ENCODE measurements around the gene PAX4.
"Not testable (repeated sequence)": the region's sequence is repeated elsewhere in the genome, so short reads cannot be mapped to it uniquely, and the experiment has no call there.

The PAX4 gene

GRCh38 chr7:127580612-127581011 is 37.3 kb downstream of the PAX4 start:
- H3K9ac ChIP-seq (ENCODE audit: low read length): no peak overlapping the region

DNA sequence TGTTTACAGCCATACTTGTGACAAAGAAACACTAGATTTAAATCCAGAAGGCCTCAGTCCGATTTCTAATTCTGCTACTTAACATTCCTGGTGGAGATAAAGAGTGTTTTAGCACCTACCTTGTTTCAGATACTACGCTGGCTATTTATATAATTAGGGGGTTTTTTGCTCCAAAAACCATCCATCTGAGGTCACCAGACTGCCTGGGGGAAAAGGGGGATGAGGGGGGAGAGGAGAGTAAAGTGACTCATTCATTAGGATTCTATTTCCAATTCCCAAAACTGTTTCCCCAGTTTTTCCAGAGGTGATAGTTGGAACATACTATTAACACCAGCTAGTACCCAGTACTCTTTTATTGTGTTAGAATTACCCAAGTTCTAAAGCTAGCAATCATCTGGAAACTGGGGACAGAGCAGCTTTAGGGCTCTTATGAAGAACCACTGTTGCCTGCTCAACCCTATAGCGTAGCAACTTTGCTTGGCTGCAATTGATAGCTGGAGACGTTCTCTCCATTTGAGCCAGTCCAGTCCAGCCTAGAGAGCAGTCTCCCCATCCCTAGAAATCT is 39.1 kb downstream of the PAX4 start:
- no peaks in the 10 kb centered on the region for H3K27me3 ChIP-seq (ENCODE audit: control insufficient read depth, insufficient read depth, low read length)
- H3K4me1 ChIP-seq (ENCODE audit: control insufficient read depth, insufficient read depth, low read length): peaks cover 15% of the 10 kb centered on the region
- no peak overlapping the region for H3K4me3 ChIP-seq (ENCODE audit: low read length)
- no peaks in the 10 kb centered on the region for H3K9me3 ChIP-seq (ENCODE audit: control insufficient read depth, low read length)
- peaks cover 4% of the 10 kb centered on the region for H3K36me3 ChIP-seq (ENCODE audit: control insufficient read depth, insufficient read depth, low read length)
- no peak overlapping the region for H3K9ac ChIP-seq (ENCODE audit: low read length)

More at GRCh38 chr7:127580612-127581011, 37.3 kb downstream of the PAX4 start:
- Histone ChIP-seq H3K4me1 (ENCODE audit: control insufficient read depth, insufficient read depth, low read length) (peaks cover 22% of the 10 kb centered on the region), H3K9me3 (ENCODE audit: control insufficient read depth, low read length) (no peaks in the 10 kb centered on the region), H3K36me3 (ENCODE audit: control insufficient read depth, insufficient read depth, low read length) (peaks cover 4% of the 10 kb centered on the region), H3K4me3 (ENCODE audit: low read length) (no peak overlapping the region), H3K27me3 (ENCODE audit: control insufficient read depth, insufficient read depth, low read length) (no peaks in the 10 kb centered on the region)

GRCh38 chr7:127578036-127578684 is 39.8 kb downstream of the PAX4 start:
- H3K4me3 ChIP-seq (ENCODE audit: low read length): no peak overlapping the region
- H3K4me1 ChIP-seq (ENCODE audit: control insufficient read depth, insufficient read depth, low read length): peaks cover 9% of the 10 kb centered on the region
- H3K36me3 ChIP-seq (ENCODE audit: control insufficient read depth, insufficient read depth, low read length): peaks cover 4% of the 10 kb centered on the region
- no peaks in the 10 kb centered on the region for H3K9me3 ChIP-seq (ENCODE audit: control insufficient read depth, low read length)
- no peak overlapping the region for H3K9ac ChIP-seq (ENCODE audit: low read length)
- no peaks in the 10 kb centered on the region for H3K27me3 ChIP-seq (ENCODE audit: control insufficient read depth, insufficient read depth, low read length)

- Histone ChIP-seq H3K36me3 (ENCODE audit: control insufficient read depth, insufficient read depth, low read length) (no peaks in the 10 kb centered on the region), H3K4me3 (ENCODE audit: low read length) (no peak overlapping the region), H3K4me1 (ENCODE audit: control insufficient read depth, insufficient read depth, low read length) (no peaks in the 10 kb centered on the region), H3K9me3 (ENCODE audit: control insufficient read depth, low read length) (no peaks in the 10 kb centered on the region), H3K9ac (ENCODE audit: low read length) (no peak overlapping the region), H3K27me3 (ENCODE audit: control insufficient read depth, insufficient read depth, low read length) (no peaks in the 10 kb centered on the region)
Observed at GRCh38 chr7:127571741-127572505, 46.0 kb downstream of the PAX4 start.

DNA sequence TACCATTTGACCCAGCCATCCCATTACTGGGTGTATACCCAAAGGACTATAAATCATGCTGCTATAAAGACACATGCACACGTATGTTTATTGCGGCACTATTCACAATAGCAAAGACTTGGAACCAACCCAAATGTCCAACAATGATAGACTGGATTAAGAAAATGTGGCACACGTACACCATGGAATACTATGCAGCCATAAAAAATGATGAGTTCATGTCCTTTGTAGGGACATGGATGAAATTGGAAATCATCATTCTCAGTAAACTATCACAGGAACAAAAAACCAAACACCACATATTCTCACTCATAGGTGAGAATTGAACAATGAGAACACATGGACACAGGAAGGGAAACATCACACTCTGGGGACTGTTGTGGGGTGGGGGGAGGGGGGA is 49.9 kb downstream of the PAX4 start:
- not testable (repeated sequence) for H3K9ac ChIP-seq (ENCODE audit: low read length); H3K4me1 ChIP-seq (ENCODE audit: control insufficient read depth, insufficient read depth, low read length); H3K27me3 ChIP-seq (ENCODE audit: control insufficient read depth, insufficient read depth, low read length); H3K9me3 ChIP-seq (ENCODE audit: control insufficient read depth, low read length); H3K36me3 ChIP-seq (ENCODE audit: control insufficient read depth, insufficient read depth, low read length); H3K4me3 ChIP-seq (ENCODE audit: low read length)

DNA sequence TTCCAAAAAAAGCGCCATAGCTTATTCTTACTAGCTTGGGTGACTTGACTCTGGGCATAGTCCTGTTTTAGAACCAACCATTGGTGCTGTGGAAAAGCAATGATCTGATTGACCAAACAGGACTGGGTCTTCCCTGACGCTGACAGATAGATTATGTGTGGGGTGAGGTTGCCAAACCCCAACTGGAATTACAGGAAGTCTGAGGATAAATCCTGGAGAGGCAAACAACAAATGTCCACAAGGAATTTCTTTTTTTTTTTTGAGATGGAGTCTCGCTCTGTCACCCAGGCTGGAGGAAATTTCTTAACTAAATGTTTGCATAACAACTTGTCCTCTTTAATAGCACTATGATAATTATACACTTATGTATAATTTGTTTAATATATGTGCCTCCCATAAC is 51.7 kb downstream of the PAX4 start:
- Histone ChIP-seq H3K4me1 (ENCODE audit: control insufficient read depth, insufficient read depth, low read length) (no peaks in the 10 kb centered on the region), H3K9me3 (ENCODE audit: control insufficient read depth, low read length) (no peaks in the 10 kb centered on the region), H3K4me3 (ENCODE audit: low read length) (no peak overlapping the region), H3K9ac (ENCODE audit: low read length) (no peak overlapping the region), H3K27me3 (ENCODE audit: control insufficient read depth, insufficient read depth, low read length) (no peaks in the 10 kb centered on the region), H3K36me3 (ENCODE audit: control insufficient read depth, insufficient read depth, low read length) (no peaks in the 10 kb centered on the region)
